Measurements from ENCODE around the gene TFEB. TPM values are rescaled to one million over a fixed set of nuclear protein-coding genes. Genes with fewer than 3 reads are reported as not detected.
A peak's percentile ranks its signal among the peaks of the same experiment; 100 is the strongest.

Gene TFEB
- total and polyA plus RNA-seq, 9 donors: 2.8 to 14.9 (median 8.8) TPM

DNA sequence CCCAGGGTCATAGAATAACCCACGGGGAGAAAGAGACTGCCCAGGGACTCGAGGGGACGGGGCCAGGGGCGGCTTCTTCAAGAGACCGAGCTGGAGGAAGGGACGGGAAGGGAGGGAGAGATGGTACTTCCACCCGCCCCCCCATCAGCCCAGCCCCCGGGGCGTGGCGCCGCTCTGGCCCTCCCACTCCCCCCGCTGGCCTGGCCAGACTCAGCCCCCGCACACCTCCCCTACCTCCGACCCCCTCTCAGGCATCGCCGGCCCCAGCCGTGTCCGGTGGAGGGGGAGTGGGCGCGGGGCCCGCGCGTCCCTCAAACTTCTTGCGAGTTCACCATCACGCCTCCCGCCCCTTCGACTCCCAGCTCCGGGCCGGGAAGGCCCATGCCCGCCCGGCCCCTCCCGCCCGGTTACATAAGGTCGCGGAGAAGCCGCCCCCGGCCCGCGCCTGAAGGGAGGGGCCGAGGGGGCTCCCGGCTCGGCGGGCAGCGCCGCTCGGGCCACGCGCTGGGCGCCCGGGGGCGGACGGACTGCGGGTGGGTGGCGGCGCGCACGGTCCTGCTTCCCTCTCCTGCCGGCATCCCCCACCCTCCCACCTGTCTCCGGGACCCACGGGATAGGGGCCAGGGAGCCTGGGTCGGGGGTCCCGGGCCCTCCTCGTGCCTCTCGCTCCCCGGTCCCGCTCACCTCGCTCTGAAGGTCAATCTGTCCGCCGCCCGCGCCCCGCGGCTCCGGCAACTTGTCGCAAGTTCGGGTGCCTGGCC, 562 bp downstream of the TFEB start:
- Histone ChIP-seq H3K36me3 (no peaks in the 10 kb centered on the region), H3K9me3 (no peaks in the 10 kb centered on the region), H3K27me3 (no peaks in the 10 kb centered on the region), H3K4me3 (peak overlapping the region; percentile 63), H3K27ac (peak overlapping the region; percentile 86 to 88), H3K4me1 (ENCODE audit: insufficient read depth) (peaks cover 3% of the 10 kb centered on the region)
- WGBS, 3 donors: 0 to 2% (median 1%) methylated on average over 14 to 76 of the region's 76 CpGs
- DNase-seq: peak; percentile 71 to 82 (median 80)
- intact Hi-C loops (cut with DNase I): no loop called here
- TF ChIP-seq, protein P1, sequence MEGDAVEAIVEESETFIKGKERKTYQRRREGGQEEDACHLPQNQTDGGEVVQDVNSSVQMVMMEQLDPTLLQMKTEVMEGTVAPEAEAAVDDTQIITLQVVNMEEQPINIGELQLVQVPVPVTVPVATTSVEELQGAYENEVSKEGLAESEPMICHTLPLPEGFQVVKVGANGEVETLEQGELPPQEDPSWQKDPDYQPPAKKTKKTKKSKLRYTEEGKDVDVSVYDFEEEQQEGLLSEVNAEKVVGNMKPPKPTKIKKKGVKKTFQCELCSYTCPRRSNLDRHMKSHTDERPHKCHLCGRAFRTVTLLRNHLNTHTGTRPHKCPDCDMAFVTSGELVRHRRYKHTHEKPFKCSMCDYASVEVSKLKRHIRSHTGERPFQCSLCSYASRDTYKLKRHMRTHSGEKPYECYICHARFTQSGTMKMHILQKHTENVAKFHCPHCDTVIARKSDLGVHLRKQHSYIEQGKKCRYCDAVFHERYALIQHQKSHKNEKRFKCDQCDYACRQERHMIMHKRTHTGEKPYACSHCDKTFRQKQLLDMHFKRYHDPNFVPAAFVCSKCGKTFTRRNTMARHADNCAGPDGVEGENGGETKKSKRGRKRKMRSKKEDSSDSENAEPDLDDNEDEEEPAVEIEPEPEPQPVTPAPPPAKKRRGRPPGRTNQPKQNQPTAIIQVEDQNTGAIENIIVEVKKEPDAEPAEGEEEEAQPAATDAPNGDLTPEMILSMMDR (IDR thresholded peaks at IDR 0.05): no peak
- no peak for TF ChIP-seq POLR2A (IDR thresholded peaks at IDR 0.05)

DNA sequence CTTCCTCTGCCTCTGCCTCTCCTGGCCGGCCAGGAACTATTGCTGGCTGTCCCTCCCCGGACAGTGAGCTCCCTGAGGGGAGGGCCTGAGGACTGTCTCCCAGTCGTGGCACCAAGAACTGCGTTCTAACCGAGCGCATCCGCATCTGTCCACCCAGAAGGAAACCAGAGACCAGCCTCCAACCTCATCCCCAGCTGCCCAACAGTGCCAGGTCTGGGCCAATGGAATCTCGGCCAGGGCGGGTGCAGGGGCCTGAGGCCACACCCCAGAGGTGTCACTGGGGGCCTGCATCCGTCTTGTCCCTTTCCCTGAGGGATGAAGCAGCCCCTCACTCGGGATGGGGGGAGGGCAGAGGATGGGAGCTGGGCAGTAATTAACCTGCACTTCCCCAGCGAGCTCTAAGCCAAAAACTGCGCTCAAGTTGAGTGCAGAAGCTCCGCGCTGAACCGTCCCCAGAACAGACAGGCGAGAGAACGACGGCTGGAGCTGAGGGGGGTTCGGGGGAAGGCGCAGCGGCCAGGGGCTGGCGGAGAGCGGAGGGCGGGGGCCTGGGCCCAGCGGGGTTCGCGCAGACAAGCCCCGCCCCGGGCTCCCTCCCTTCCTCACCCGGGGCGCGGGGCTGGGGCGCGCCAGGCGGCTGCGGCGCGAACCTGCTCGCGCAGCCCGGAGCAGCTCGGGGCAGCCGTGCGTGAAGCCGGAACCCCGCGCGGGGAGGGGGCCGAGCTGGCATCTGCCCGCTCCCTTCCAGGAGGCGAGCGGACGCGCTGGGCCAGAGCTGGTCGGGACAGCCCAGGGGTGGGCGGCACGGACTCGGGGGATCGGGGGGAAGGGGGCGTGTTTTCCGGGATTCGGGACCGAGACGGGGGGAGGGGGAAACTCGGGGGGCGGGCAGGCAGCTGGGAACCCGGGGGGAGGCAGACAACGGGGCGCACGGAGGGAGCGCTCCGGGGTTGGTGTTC, 1.4 kb downstream of the TFEB start:
- peak; percentile 66 to 82 (median 76) for DNase-seq
- H3K4me1 ChIP-seq (ENCODE audit: insufficient read depth): peaks cover 3% of the 10 kb centered on the region
- H3K27me3 ChIP-seq: no peaks in the 10 kb centered on the region
- TF ChIP-seq EP300 (IDR thresholded peaks at IDR 0.05) (no peak), POLR2A (IDR thresholded peaks at IDR 0.05) (peak; percentile 41)
- TF ChIP-seq, protein P1 (IDR thresholded peaks at IDR 0.05): no peak
- no peaks in the 10 kb centered on the region for H3K36me3 ChIP-seq
- WGBS, 3 donors: 1 to 2% (median 1%) methylated on average over 43 to 73 of the region's 73 CpGs
- H3K27ac ChIP-seq: peak overlapping the region; percentile 86 to 88
- H3K4me3 ChIP-seq: peak overlapping the region; percentile 63
- intact Hi-C loops (cut with DNase I): no loop called here
- H3K9me3 ChIP-seq: no peaks in the 10 kb centered on the region

DNA sequence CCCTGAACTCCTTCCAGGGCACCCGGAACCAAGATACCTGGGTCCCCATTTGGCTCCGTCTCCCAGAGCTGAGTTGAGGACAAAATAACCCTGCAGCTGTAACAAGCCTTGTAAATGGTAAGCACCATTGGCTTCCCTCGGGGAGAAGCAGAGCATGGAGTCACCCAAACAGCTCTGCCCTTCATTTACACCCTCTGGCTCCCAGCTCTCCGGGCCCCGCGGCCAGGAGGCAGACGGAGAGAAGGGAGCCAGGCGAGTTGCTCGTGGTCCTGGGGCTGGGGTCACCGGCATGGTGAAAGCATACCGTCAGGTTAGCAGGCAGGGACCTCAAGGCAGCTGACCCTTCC, 2.1 kb downstream of the TFEB start:
- peaks cover 3% of the 10 kb centered on the region for H3K4me1 ChIP-seq (ENCODE audit: insufficient read depth)
- H3K4me3 ChIP-seq: peak overlapping the region; percentile 63
- intact Hi-C loops (cut with DNase I): no loop called here
- no peaks in the 10 kb centered on the region for H3K27me3 ChIP-seq
- no peaks in the 10 kb centered on the region for H3K36me3 ChIP-seq
- WGBS, 3 donors: 37 to 54% (median 42%) methylated on average over 10 to 11 of the region's 11 CpGs
- H3K9me3 ChIP-seq: no peaks in the 10 kb centered on the region
- H3K27ac ChIP-seq: peak overlapping the region in 1 of 2 donors; percentile 86
- TF ChIP-seq POLR2A (IDR thresholded peaks at IDR 0.05) (no peak), EP300 (IDR thresholded peaks at IDR 0.05) (no peak)
- TF ChIP-seq, protein P1 (IDR thresholded peaks at IDR 0.05): no peak
- DNase-seq: no peak

DNA sequence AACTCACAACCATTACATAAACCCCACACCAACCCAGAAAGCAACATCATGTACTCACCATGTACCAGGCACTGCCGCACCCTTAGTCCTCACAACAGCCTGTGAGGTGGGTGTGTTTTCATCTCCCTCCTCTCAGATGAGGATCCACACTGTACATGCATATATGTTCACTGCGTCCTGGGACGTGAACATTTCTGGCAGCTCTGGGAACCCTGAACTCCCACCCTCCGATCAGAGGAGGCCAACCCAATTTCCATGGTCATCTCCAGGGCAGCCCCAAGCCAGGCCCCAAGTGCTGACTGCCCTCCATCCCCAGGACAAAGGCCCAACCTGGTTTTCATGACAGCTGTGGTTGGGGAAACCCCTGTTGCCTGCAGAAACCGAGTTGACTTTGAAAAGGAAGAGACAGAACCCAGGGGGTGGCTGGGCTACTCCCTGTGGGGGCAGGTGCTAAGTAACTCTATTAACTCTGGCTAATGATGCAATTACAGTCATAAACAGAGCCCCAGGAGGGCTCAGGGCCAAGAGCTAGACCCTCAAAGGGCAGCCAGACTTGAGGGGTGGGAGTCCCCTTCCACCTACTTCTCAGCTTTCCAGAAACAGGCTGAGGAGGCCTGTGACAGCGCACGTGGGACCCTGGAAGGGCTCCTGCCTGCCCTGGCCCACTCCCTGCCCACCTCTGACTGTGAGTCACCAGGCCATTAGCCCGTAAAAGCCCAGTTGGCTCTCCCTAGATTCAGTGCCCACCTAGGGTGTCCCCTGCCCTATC, 2.6 kb downstream of the TFEB start:
- 77 to 85% (median 79%) methylated on average over 8 of the region's 8 CpGs for WGBS, 3 donors

More for the DNA sequence above, 2.6 kb downstream of the TFEB start:
- peak in 1 of 5 donors; percentile 40 for DNase-seq
- no peaks in the 10 kb centered on the region for H3K27me3 ChIP-seq
- no peak overlapping the region for H3K4me3 ChIP-seq
- H3K9me3 ChIP-seq: no peaks in the 10 kb centered on the region
- intact Hi-C loops (cut with DNase I): no loop called here
- TF ChIP-seq EP300 (IDR thresholded peaks at IDR 0.05) (no peak), POLR2A (IDR thresholded peaks at IDR 0.05) (no peak)
- TF ChIP-seq, protein P1 (IDR thresholded peaks at IDR 0.05): no peak
- H3K4me1 ChIP-seq (ENCODE audit: insufficient read depth): peaks cover 3% of the 10 kb centered on the region
- no peaks in the 10 kb centered on the region for H3K36me3 ChIP-seq
- H3K27ac ChIP-seq: no peak overlapping the region

All from ovary (tissue), 9 donors.